NOMO-1 (cell line): ENCODE data around the gene FLT1.
A peak's percentile ranks its signal among the peaks of the same experiment; 100 is the strongest.

Source experiments
- DNase-seq, 2 experiments: peaks; one replicate each; lab custom pipeline; 2025; ENCODE audit not compliant: unreplicated experiment in 2 of 2; lab: John Stamatoyannopoulos, UW

Gene FLT1

GRCh38 chr13:28432816-28433560, 61.9 kb downstream of the FLT1 start:
- no peak for DNase-seq

GRCh38 chr13:28429685-28430290, 65.1 kb downstream of the FLT1 start:
- DNase-seq, result peak in 1 of 2 experiments; percentile 62

GRCh38 chr13:28429096-28429495, 65.8 kb downstream of the FLT1 start:
- DNase-seq, result no peak

GRCh38 chr13:28426381-28426780, 68.5 kb downstream of the FLT1 start:
- DNase-seq, result peak; percentile 28 to 36

- no peak for DNase-seq
Measured at GRCh38 chr13:28425793-28426192, 69.1 kb downstream of the FLT1 start.

- no peak for DNase-seq
Measured at GRCh38 chr13:28424541-28424940, 70.4 kb downstream of the FLT1 start.

- DNase-seq, result peak; percentile 95 to 98
Measured at GRCh38 chr13:28423010-28423409, 71.9 kb downstream of the FLT1 start.

- peak in 1 of 2 experiments; percentile 84 for DNase-seq
Measured at GRCh38 chr13:28421676-28422410, 73.1 kb downstream of the FLT1 start.

- no peak for DNase-seq
Measured at GRCh38 chr13:28420704-28421103, 74.2 kb downstream of the FLT1 start.

- DNase-seq, result peak; percentile 53 to 88
Measured at GRCh38 chr13:28415994-28416421, 78.9 kb downstream of the FLT1 start.

GRCh38 chr13:28413999-28414398, 80.9 kb downstream of the FLT1 start:
- DNase-seq, result no peak

GRCh38 chr13:28412981-28413380, 81.9 kb downstream of the FLT1 start:
- no peak for DNase-seq

GRCh38 chr13:28411831-28412353, 83.0 kb downstream of the FLT1 start:
- peak in 1 of 2 experiments; percentile 15 for DNase-seq

- DNase-seq, result no peak
Measured at GRCh38 chr13:28410096-28410495, 84.8 kb downstream of the FLT1 start.

GRCh38 chr13:28409648-28410047, 85.3 kb downstream of the FLT1 start:
- DNase-seq, result no peak

- DNase-seq, result no peak
Measured at GRCh38 chr13:28408863-28409262, 86.1 kb downstream of the FLT1 start.

- DNase-seq, result no peak
Measured at GRCh38 chr13:28408235-28408848, 86.6 kb downstream of the FLT1 start.

GRCh38 chr13:28406733-28407266, 88.1 kb downstream of the FLT1 start:
- DNase-seq, result no peak

- no peak for DNase-seq
Measured at GRCh38 chr13:28402057-28402381, 92.9 kb downstream of the FLT1 start.

GRCh38 chr13:28401303-28402056, 93.4 kb downstream of the FLT1 start:
- DNase-seq, result peak; percentile 43 to 91
